HL-60 (cell line): ENCODE data around the gene SMC1B.

Experiments
- DNase-seq, 2 experiments: peaks; one replicate each; pipeline ENCODE4 v3.0.0-alpha.2; 2010 to 2020; ENCODE audit warnings: low read depth in 1 of 2, low spot score in 1 of 2
- H3K27ac ChIP-seq: fragments of 250-450 bp; sonication (Bioruptor Pico); replicated peaks from 2 replicates; pipeline ENCODE4 v1.5.1; 2020; ENCODE audit warnings: mild to moderate bottlenecking, moderate library complexity
- H3K27me3 ChIP-seq: fragments of 250-450 bp; sonication (Bioruptor Pico); 2 replicates; pipeline ENCODE4 v1.5.1; 2021; ENCODE audit warnings: mild to moderate bottlenecking, moderate library complexity; ENCODE audit not compliant: insufficient read depth, poor library complexity, severe bottlenecking
- H3K4me3 ChIP-seq: replicated peaks from 2 replicates; pipeline ENCODE4 v1.5.1; 2011; ENCODE audit warnings: mild to moderate bottlenecking, control low read depth, low read length; ENCODE audit not compliant: insufficient read depth
- GABPA ChIP-seq: IDR thresholded peaks from 2 replicates; pipeline ENCODE4 v1.6.1; 2012; ENCODE audit warnings: low read depth
- POLR2AphosphoS5 ChIP-seq: IDR thresholded peaks from 2 replicates; pipeline ENCODE4 v1.6.1; 2012; ENCODE audit warnings: low read depth
- SPI1 ChIP-seq: IDR thresholded peaks from 2 replicates; pipeline ENCODE4 v1.6.1; 2012; ENCODE audit warnings: low read depth, mild to moderate bottlenecking, borderline replicate concordance
- TF ChIP-seq, protein P1 (sequence below): IDR thresholded peaks from one replicate; pipeline ENCODE4 v1.5.1; 2011; ENCODE audit warnings: low read length, control low read depth, inconsistent platforms; ENCODE audit not compliant: insufficient read depth
- TF ChIP-seq, protein P2 (sequence below): IDR thresholded peaks from 2 replicates; pipeline ENCODE4 v1.6.1; 2012; ENCODE audit warnings: low read depth; ENCODE audit not compliant: insufficient replicate concordance

The SMC1B gene

DNA sequence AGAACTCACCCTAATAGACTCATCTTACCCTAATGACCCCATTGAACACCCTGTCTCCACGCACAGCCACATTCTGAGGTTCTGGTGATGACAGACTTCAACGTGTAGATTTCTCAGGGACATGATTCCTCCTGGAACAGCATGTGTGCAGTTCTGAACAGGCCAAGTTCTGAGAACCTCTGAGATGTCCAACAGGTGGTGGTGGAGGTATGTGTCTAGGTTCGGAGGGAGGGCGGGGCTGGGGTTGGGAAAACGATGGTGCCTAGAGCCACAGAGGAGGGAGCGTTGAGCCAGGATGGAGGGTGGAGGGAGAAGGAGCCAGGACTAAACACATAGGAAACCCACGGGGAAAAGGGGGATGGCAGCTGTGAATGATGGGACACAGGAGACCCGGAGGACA is 45.8 kb upstream of the SMC1B start:
- no peak for DNase-seq
- Histone ChIP-seq H3K27ac (no peak overlapping the region), H3K27me3 (no peaks in the 10 kb centered on the region), H3K4me3 (no peak overlapping the region)
- no peak for TF ChIP-seq POLR2AphosphoS5
- no peak for TF ChIP-seq GABPA
- TF ChIP-seq, protein P1, sequence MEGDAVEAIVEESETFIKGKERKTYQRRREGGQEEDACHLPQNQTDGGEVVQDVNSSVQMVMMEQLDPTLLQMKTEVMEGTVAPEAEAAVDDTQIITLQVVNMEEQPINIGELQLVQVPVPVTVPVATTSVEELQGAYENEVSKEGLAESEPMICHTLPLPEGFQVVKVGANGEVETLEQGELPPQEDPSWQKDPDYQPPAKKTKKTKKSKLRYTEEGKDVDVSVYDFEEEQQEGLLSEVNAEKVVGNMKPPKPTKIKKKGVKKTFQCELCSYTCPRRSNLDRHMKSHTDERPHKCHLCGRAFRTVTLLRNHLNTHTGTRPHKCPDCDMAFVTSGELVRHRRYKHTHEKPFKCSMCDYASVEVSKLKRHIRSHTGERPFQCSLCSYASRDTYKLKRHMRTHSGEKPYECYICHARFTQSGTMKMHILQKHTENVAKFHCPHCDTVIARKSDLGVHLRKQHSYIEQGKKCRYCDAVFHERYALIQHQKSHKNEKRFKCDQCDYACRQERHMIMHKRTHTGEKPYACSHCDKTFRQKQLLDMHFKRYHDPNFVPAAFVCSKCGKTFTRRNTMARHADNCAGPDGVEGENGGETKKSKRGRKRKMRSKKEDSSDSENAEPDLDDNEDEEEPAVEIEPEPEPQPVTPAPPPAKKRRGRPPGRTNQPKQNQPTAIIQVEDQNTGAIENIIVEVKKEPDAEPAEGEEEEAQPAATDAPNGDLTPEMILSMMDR = no peak
- no peak for TF ChIP-seq SPI1
- TF ChIP-seq, protein P2, sequence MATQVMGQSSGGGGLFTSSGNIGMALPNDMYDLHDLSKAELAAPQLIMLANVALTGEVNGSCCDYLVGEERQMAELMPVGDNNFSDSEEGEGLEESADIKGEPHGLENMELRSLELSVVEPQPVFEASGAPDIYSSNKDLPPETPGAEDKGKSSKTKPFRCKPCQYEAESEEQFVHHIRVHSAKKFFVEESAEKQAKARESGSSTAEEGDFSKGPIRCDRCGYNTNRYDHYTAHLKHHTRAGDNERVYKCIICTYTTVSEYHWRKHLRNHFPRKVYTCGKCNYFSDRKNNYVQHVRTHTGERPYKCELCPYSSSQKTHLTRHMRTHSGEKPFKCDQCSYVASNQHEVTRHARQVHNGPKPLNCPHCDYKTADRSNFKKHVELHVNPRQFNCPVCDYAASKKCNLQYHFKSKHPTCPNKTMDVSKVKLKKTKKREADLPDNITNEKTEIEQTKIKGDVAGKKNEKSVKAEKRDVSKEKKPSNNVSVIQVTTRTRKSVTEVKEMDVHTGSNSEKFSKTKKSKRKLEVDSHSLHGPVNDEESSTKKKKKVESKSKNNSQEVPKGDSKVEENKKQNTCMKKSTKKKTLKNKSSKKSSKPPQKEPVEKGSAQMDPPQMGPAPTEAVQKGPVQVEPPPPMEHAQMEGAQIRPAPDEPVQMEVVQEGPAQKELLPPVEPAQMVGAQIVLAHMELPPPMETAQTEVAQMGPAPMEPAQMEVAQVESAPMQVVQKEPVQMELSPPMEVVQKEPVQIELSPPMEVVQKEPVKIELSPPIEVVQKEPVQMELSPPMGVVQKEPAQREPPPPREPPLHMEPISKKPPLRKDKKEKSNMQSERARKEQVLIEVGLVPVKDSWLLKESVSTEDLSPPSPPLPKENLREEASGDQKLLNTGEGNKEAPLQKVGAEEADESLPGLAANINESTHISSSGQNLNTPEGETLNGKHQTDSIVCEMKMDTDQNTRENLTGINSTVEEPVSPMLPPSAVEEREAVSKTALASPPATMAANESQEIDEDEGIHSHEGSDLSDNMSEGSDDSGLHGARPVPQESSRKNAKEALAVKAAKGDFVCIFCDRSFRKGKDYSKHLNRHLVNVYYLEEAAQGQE = no peak

DNA sequence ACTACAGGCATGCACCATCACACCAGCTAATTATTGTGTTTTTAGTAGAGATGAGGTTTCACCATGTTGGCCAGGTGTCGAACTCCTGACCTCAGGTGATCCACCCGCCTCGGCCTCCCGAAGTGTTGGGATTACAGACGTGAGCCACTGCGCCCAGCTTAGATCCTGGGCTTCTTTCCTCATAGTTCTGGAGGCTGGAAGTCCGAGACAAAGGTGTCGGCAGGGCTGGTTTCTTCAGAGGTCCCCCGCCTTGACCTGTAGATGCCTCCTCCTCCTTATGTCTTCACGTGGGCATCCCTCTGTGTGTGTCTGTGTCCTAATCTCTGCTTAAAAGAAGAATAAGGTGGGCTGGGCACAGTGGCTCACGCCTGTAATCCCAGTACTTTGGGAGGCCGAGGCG is 45.1 kb upstream of the SMC1B start:
- no peak overlapping the region for H3K27ac ChIP-seq

DNA sequence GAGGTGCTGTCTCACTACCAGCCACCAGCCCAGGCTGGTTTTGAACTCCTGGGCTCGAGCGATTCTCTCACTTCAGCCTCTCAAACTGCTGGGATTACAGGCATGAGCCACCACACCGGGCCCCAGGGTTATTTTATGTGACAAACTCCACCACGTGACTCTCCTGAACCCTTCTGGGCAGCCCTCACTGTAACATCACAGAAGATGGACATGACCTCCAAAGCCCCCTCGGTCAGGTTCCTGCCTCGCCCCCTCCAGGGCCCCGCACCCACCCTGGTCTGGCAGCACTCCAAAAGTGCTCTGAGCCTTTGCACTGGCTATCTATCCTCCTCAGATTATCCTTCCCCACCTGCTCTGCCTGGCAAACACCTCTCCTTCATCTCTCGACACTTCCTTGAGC is 43.4 kb upstream of the SMC1B start:
- Histone ChIP-seq H3K4me3 (no peak overlapping the region), H3K27me3 (no peaks in the 10 kb centered on the region), H3K27ac (no peak overlapping the region)
- TF ChIP-seq GABPA = no peak
- TF ChIP-seq, protein P1 = no peak
- no peak for TF ChIP-seq SPI1
- TF ChIP-seq, protein P2 = no peak
- no peak for TF ChIP-seq POLR2AphosphoS5
- no peak for DNase-seq

More for the DNA sequence above, 45.1 kb upstream of the SMC1B start:
- no peaks in the 10 kb centered on the region for H3K27me3 ChIP-seq
- TF ChIP-seq, protein P2 = no peak
- TF ChIP-seq GABPA (no peak), SPI1 (no peak), POLR2AphosphoS5 (no peak)
- TF ChIP-seq, protein P1 = no peak
- DNase-seq = no peak
- no peak overlapping the region for H3K4me3 ChIP-seq
